GM12865 (cell line): ENCODE results near the gene ZNF660.
"Not testable (repeated sequence)": the region's sequence is repeated elsewhere in the genome, so short reads cannot be mapped to it uniquely, and the experiment has no call there.

Source experiments
- DNase-seq: peaks from one replicate; pipeline ENCODE4 v3.0.0; 2010; ENCODE audit warnings: low read depth
- H3K4me3 ChIP-seq: 2 replicates; pipeline ENCODE4 v1.5.1; 2011; ENCODE audit warnings: mild to moderate bottlenecking, low read depth, low read length, control low read depth
- CTCF ChIP-seq: IDR thresholded peaks from 2 replicates; pipeline ENCODE4 v1.5.1; 2011; ENCODE audit warnings: low read length, control low read depth, low read depth, inconsistent platforms; ENCODE audit not compliant: insufficient read depth; ENCODE audit errors: missing control alignments

Gene ZNF660

GRCh38 chr3:44584646-44585501 lies at the start of gene ZNF660:
Gene ZNF660 (plus strand): TSS chr3:44584964. CDS start chr3:44594194, 9,230 bp downstream.
- peak; percentile 54 for DNase-seq
- H3K4me3 ChIP-seq: peak within 1 kb of the TSS; percentile 35

GRCh38 chr3:44535364-44535763 lies 49.4 kb upstream of the ZNF660 start:
- no peak for TF ChIP-seq CTCF
- no peak overlapping the region for H3K4me3 ChIP-seq
- no peak for DNase-seq

More at GRCh38 chr3:44584646-44585501, at the start of gene ZNF660:
- no peak for TF ChIP-seq CTCF

- DNase-seq, H3K4me3 ChIP-seq: not testable (repeated sequence)
Observed at GRCh38 chr3:44544811-44545210, 40.0 kb upstream of the ZNF660 start.

GRCh38 chr3:44554626-44555592 lies 29.9 kb upstream of the ZNF660 start, which contains the start of gene ZKSCAN7:
Gene ZKSCAN7 (plus strand): TSS chr3:44555193. CDS start chr3:44557048, 1,855 bp downstream.
- peak within 1 kb of the TSS; percentile 95 for H3K4me3 ChIP-seq
- TF ChIP-seq CTCF: no peak
- peak; percentile 72 for DNase-seq

- DNase-seq: peak; percentile 9
- TF ChIP-seq CTCF: no peak
- peak overlapping the region; percentile 95 for H3K4me3 ChIP-seq
Observed at GRCh38 chr3:44555723-44556122, 29.0 kb upstream of the ZNF660 start.

GRCh38 chr3:44557074-44557473 lies 27.7 kb upstream of the ZNF660 start:
- TF ChIP-seq CTCF: no peak
- no peak for DNase-seq

GRCh38 chr3:44561076-44561475 lies 23.7 kb upstream of the ZNF660 start:
- no peak for TF ChIP-seq CTCF
- DNase-seq: no peak
- H3K4me3 ChIP-seq: no peak overlapping the region

More at GRCh38 chr3:44557074-44557473, 27.7 kb upstream of the ZNF660 start:
- no peak overlapping the region for H3K4me3 ChIP-seq
